Measurements from ENCODE around the gene TP53.

Gene TP53

GRCh38 chr17:7705269-7706255 lies 18.3 kb upstream of the TP53 start (continued):
- TF ChIP-seq ZBTB49 (tag by site-specific recombination; IDR thresholded peaks at IDR 0.05; ENCODE audit: low read depth) (no peak), ZNF24 (tag by site-specific recombination; IDR thresholded peaks at IDR 0.05) (no peak), ZNF521 (tag by site-specific recombination; IDR thresholded peaks at IDR 0.05) (no peak)

- POLR2A ChIA-PET = interaction anchor here (0.6 to 7.9 kb wide), 11 partner anchors 9 to 375 kb away, joined by 3 to 111 read pairs (median 4); partner anchors contain the start of genes ATP1B2, DNAH2, FXR2 and NEURL4
- H3K4me1 ChIP-seq (ENCODE audit: control insufficient read depth, insufficient read depth, low read length) = peaks cover 14% of the 10 kb centered on the region; the same call in 1 of the 2 replicates
- CTCF ChIA-PET = interaction anchor here (1.4 to 7.3 kb wide), 3 partner anchors 13 to 39 kb away, joined by 4 to 49 read pairs (median 45); partner anchors contain the start of genes DNAH2, TP53 and WRAP53
- no peaks in the 10 kb centered on the region for H3K9me3 ChIP-seq (ENCODE audit: control insufficient read depth, insufficient read depth, low read depth, low read length)
- H3K27ac ChIP-seq (ENCODE audit: extremely low read depth, low read depth, low read length) = peak within 1 kb of the TSS; percentile 41; the same call in 1 of the 2 replicates
- peak within 1 kb of the TSS; percentile 52 for H3K4me3 ChIP-seq (ENCODE audit: low read depth, low read length)
- H3K36me3 ChIP-seq (ENCODE audit: control insufficient read depth in 2 of 2, insufficient read depth in 1 of 2, low read length in 2 of 2) = peaks cover 3 to 29% of the 10 kb centered on the region in 2 experiments; a peak in 2 of 3 replicates
- peak; percentile 65 for TF ChIP-seq SP7 (tag by site-specific recombination; IDR thresholded peaks at IDR 0.05)
- TF ChIP-seq ZFP37 (tag by site-specific recombination; IDR thresholded peaks at IDR 0.05) = no peak; the same call in 1 of the 2 replicates
- peak; percentile 72; the same call in 1 of the 2 replicates for TF ChIP-seq TSHZ1 (tag by site-specific recombination; IDR thresholded peaks at IDR 0.05; ENCODE audit: borderline replicate concordance)
- TF ChIP-seq ZNF623 (tag by site-specific recombination; IDR thresholded peaks at IDR 0.05) = no peak
- TF ChIP-seq ZSCAN23 (tag by site-specific recombination; IDR thresholded peaks at IDR 0.05) = no peak
- no peak for TF ChIP-seq ZNF549 (tag by site-specific recombination; IDR thresholded peaks at IDR 0.05)
- no peak for TF ChIP-seq ZNF416 (tag by site-specific recombination; IDR thresholded peaks at IDR 0.05)
- no peak for TF ChIP-seq ZNF175 (tag by site-specific recombination; IDR thresholded peaks at IDR 0.05)
- no peak for TF ChIP-seq ZNF548 (tag by site-specific recombination; IDR thresholded peaks at IDR 0.05)
- no peak for TF ChIP-seq ZNF16 (tag by site-specific recombination; IDR thresholded peaks at IDR 0.05; ENCODE audit: low read depth)
- TF ChIP-seq ZNF114 (tag by site-specific recombination; IDR thresholded peaks at IDR 0.05) = no peak
- no peak for TF ChIP-seq ZNF433 (tag by site-specific recombination; IDR thresholded peaks at IDR 0.05; ENCODE audit: low read depth)
- TF ChIP-seq SCRT1 (tag by site-specific recombination; IDR thresholded peaks at IDR 0.05; ENCODE audit: borderline replicate concordance) = no peak; the same call in 1 of the 2 replicates
- TF ChIP-seq ZNF449 (tag by site-specific recombination; IDR thresholded peaks at IDR 0.05) = no peak
- TF ChIP-seq ZBTB8A (tag by site-specific recombination; IDR thresholded peaks at IDR 0.05) = no peak
- TF ChIP-seq MZF1 (tag by site-specific recombination; IDR thresholded peaks at IDR 0.05; ENCODE audit: borderline replicate concordance) = no peak
- TF ChIP-seq ZBTB17 (tag by site-specific recombination; IDR thresholded peaks at IDR 0.05) = peak; percentile 77
- TF ChIP-seq ZBTB1 (tag by site-specific recombination; IDR thresholded peaks at IDR 0.05) = no peak
- TF ChIP-seq ZNF223 (tag by site-specific recombination; IDR thresholded peaks at IDR 0.05) = no peak
- no peak for TF ChIP-seq ZNF707 (tag by site-specific recombination; IDR thresholded peaks at IDR 0.05)
- TF ChIP-seq MEIS1 (CRISPR knock-in tag; IDR thresholded peaks at IDR 0.05; ENCODE audit: borderline replicate concordance) = no peak
- TF ChIP-seq BCL6B (tag by site-specific recombination; IDR thresholded peaks at IDR 0.05) = no peak
- TF ChIP-seq ZNF157 (tag by site-specific recombination; IDR thresholded peaks at IDR 0.05) = no peak
These were observed 17.4 kb upstream of the TP53 start, which contains the start of gene EFNB3 for GRCh38 chr17:7704601-7705268. Gene EFNB3, plus strand, starts transcription at chr17:7705202. Its CDS starts 397 bp downstream, at chr17:7705599.
